NCI-H510A treated with DMSO at 0.1 percent for 48 hours (cell line): ENCODE results near the gene SELENOP.
"Not testable (repeated sequence)": the region's sequence is repeated elsewhere in the genome, so short reads cannot be mapped to it uniquely, and the experiment has no call there.

ENCODE experiments used
- DNase-seq: peaks from one replicate; lab custom pipeline; 2025; lab: John Stamatoyannopoulos, UW

Gene SELENOP

DNA sequence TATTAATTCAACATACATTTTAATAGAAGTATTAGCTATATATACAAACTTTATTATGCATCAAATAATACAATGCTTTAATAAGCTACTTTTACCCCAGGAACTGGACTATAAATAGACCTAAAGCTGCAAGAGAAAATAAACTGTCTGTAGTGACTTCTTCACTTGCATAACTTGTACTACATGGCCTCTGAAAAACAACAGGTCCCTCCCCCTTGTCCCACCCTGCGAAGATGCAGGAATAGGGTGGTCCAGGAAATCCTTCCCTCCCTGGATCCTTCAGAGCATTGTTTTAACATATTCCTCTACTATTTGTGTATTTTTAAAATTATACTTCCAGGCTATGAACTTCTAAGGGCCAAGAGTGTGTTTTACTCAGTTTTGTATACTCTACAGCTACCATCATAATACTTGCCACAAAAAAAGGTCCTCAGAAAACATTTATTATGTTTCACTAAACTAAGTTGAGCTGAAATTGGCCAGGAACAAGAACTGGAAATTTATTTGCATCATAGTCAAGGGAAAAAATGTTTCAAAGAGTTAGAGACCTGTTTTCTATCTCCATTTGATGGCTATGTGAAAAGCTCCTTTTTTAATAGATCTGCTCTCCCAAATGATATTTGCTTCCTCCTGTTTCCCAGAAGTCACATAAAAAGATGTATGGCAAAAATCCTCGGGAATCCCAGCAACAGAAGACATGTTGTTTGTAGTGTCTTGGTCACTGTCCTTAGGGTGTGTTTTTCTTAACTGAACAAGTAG is 15.2 kb upstream of the SELENOP start:
- no peak for DNase-seq

DNA sequence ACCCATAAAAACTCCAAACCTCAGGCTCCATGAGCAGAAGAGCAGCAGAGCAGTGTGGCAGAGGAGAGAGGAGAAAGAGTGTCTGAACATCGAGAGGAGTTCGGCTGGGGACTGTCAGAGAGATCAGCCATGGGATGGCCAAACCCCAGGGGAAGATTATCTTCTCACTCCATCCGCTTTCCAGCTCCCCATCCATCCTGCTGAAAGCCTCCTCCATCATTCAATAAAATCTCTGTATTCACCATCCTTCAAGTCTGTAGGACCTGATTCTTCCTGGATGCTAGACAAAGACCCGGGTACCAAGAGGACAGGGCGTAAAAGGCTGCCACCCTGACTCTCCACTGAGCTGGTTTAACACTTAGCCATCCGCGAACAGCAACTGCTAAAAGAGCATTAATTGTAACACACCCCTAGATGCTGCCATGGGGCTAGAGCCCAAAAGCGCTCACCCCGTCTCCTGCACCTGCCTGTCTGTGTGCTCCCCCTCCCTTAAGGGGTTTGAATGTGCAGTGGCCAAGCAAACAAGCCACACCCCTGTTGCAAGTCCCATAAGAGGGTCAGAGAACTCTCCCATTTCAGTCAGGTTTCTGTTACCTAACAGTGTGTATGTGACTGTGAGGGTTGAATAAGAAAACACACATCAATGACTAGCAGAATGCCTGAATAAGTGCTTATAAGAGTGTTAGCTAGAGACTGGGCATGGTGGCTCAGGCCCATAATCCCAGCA is 13.9 kb upstream of the SELENOP start:
- no peak for DNase-seq

- no peak for DNase-seq
Observed at GRCh38 chr5:42824347-42824976, 12.8 kb upstream of the SELENOP start.

DNA sequence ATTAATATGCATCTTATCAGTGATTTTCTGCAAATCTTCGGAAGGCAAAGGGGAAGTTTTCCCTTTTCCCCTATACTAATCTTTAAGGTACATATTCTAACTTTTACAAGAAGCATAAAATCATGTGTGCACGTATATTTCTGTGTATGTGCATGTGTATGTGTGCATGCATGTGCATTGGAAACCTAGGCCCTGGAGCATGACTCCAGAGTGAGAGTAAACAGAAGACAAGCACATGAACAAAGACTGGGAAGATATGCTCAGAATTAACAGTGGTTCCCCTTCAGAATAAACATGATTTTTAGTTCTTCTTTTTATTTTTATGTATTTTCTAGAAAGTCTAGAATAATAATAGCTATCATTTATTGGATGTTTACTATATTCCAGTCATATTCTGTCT is 10.9 kb upstream of the SELENOP start:
- no peak for DNase-seq

- DNase-seq = no peak
Observed at GRCh38 chr5:42819745-42820144, 8.1 kb upstream of the SELENOP start.

DNA sequence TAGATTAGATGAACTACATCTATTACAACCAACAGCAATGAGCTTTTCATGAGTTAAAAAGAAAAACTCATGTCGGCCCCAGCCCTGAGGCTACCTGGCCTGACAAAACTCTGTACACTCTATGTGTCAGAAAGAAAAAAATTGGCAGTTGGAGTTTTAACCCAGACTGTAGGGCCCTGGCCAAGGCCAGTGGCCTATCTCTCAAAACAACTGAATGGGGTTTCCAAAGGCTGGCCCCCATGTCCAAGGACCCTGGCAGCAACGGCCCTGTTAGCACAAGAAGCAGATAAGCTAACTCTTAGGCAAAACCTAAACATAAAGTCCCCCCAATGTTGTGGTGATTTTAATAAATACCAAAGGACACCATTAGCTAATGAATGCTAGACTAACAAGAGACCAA is 4.9 kb upstream of the SELENOP start:
- not testable (repeated sequence) for DNase-seq

DNA sequence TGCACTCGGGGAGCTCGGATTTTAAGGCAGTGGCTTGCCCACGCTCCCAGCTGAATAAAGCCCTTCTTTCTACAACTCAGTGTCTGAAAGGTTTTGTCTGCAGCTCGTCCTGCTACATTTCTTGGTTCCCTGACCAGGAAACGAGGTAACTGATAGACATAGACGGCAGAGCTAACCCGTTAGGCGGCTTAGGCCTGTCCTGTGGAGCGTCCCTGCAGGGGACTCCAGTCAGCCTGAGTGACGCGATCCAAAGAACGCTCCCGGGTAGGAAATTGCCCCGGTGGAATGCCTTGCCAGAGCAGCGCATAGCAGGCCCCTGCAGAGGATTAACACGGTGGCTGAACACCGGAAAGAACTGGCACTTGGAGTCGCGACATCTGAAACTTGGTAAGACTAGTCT is 1.8 kb upstream of the SELENOP start:
- no peak for DNase-seq

GRCh38 chr5:42812620-42813019 is 928 bp upstream of the SELENOP start:
- no peak for DNase-seq

- DNase-seq = no peak
Observed at GRCh38 chr5:42810834-42811590, 680 bp downstream of the SELENOP start.

GRCh38 chr5:42808888-42809611 is 2.6 kb downstream of the SELENOP start:
- DNase-seq = no peak

DNA sequence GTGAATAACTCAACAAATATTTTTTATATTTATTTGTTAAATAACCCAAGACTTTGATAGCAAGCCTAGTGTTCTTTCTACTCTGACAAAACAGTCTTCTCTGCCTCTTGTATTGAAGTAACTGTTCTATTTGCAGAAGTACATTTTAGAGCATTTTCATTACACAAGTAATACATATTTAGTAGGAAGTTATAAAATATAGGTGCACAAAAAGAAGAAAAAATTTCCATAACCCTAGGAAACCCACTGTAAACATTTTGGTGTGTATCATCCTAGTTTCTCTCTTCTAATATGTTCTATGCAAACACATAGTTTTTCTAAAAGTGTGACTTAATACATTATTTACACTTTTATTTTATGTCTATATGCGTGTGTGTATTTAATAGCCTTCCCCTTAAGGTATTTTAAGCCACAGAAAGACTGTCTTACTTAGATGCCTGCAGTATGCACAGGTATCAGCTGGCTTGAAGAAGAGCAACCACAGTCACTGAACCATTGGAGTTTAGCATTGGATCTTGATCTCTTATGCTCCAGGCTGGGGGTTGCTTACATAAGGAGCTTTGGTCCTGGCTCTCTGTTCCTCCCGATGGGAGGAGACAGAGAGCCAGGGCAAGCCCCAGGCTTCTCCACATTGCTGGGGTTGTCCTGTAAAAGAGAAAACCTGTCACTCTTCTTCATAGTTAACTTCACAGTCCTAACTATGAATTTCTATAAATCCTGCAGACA is 3.8 kb downstream of the SELENOP start:
- DNase-seq = no peak

DNA sequence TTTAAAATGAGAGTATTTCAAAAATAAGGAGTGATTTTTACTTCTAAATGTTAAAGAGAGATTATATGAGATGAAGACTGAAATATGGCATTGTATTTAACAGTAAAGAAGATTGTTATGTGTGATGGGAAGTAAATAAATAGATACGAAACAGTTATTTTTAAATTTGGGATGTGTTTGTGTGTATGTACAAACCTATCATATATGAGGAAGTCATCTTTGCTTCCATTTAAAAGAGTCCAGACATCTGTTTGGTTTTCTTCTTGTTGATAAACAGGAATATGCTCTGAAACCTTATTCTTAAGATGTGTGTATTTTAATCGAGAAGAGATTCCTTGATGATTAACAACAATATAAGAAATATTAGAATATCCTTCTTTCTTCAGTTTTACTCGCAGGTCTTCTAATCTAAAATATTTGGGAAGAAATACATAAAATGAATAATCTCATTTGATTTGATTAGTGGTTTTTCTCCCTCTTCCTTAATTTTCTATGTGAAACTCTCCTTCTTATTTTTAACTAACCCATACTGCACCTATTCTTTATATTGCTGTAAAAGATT is 4.9 kb downstream of the SELENOP start:
- no peak for DNase-seq

DNA sequence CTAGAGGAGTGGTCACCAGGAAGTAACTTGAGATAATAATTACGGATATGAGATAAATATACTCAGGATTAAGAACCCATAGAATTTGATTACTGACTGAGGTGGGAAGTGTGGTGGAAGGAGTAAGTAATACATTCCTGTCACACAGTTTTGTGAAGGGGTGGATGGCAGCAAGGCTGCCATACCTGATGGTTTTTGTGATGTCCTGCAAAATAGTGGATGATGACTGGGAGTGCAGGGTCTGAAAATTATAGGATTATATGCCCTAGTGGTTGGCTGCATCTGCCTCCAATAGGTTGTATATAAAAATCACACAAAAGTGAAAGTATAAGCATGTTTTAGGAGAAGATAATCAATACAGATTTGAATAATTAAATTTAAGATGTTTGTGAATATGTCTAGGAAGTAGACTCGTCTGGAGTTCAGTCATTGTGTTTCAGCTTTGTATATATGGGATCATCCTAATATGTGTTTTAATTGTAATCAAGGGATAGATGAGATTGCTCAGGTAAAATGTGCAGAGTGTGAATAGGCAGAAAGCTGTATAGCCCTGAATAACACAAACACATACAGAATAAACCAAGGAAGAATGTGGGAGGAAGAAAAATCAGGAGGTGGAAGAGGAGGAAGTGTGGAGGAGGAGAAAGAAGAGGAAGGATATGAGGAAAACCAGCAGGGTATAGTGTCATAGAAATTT is 5.5 kb downstream of the SELENOP start:
- DNase-seq = no peak

- no peak for DNase-seq
Observed at GRCh38 chr5:42804717-42805339, 6.9 kb downstream of the SELENOP start.

DNA sequence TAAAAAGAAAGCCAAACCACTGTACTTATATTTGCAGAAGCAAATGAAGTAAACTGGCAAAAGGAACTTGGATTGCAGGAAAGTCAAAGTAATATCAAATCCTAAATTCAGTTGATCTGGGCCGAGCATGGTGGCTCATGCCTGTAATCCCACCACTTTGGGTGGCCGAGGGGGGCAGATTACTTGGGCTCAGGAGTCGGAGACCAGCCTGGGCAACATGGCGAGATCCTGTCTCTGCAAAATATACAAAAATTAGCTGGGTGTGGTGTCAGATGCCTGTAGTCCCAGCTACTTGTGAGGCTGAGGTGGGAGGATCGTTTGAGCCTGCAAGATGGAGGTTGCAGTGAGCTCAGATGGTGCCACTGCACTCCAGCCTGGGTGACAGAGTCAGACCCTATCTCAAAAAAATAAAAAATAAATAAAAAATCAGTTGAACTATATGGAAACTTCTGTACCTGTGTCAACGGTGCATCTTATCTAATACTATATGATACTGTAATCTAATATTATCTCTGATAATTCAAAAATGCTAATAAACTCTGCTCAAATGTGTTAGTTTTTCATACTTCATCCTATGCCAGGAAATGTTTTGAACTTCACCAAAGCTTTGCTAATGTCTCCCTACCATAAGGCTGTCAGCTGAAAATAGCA is 10.1 kb downstream of the SELENOP start:
- no peak for DNase-seq

DNA sequence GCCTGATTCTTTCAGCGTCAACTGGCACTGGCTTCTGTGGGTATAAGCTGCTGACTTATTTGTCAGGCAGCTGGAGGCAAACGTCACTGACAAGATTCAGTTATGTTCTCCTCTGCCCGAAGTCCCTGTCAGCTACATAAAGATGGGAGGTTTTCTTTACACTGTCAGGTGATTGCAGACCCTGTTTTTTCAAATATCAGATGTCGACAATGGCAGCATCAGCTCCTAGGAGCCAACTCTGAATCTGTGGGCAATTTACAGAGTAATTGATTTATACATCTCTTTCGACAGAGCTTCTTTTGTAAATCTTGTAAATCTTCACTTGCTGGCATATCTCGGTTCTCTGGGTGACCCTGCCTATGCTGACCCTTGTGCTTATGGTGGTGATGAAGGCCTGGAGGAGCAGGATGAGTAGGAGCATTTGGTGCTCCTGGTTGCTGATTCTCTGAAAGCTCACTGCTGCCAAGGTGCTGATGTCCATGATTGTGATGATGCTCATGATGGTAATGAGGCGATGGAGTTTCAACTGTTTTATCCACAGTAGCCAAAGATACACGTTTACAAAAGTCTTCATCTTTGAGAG is 10.9 kb downstream of the SELENOP start:
- DNase-seq = no peak

- no peak for DNase-seq
Observed at GRCh38 chr5:42799668-42800114, 12.0 kb downstream of the SELENOP start.

GRCh38 chr5:42799241-42799608 is 12.5 kb downstream of the SELENOP start:
- no peak for DNase-seq
